Renal cortex interstitium (tissue), 11 donors: ENCODE measurements around the gene SCIN. TPM values are rescaled to one million over a fixed set of nuclear protein-coding genes. Genes with fewer than 3 reads are reported as not detected.
"Not testable (repeated sequence)": the region's sequence is repeated elsewhere in the genome, so short reads cannot be mapped to it uniquely, and the experiment has no call there.

Experiments
- DNase-seq, 11 donors: peaks; one replicate each; pipeline ENCODE4 v3.0.0-alpha.2; 2013; ENCODE audit warnings: low read depth in 9 of 11, low spot score in 4 of 11; ENCODE audit errors: extremely low read depth in 1 of 11
- polyA plus RNA-seq, 3 donors: library from polyadenylated mRNA; unstranded; fragments of 120-200 nt; gene quantifications; one replicate each; pipeline ENCODE4 v1.2.1, GENCODE V29; 2013; ENCODE audit not compliant: insufficient read length in 3 of 3

The SCIN gene
- polyA plus RNA-seq, 3 donors: 82.1 to 154 (median 110) TPM

DNA sequence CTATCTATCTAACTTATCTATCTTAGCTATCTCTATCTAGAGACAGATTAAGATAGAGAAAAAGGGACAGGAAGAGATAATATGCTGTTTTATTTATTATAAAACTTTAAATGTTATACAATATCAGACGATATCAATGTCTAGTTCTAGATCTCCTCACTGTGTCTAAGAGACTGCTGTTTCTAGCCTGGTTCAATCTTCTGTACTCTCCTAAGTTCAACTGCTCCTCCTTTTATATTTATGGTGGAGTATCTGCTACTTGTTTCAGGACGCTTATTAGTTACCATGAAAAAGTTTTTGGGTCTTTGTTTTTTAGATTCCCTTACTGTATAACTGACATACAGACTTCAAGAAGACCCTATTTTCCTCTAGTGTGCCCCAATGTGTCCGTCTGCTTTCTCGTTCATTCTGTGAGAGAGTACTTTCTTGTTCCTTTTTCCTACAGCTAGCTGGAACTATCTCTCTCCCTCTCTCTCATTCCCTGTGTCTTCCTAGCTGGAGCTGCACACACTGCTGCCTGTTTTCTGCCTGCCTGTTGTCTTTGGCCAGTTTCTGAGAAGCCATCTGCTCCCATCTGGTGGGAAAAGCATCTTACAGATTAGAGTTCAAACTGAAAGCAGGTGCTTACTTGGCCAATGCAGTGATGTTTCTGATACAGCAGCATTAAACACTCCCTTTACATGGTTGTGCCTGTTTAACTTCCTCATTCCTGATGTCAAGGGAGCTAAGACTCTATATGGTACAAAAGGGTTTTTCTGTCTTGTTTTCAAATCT lies 67.5 kb downstream of the SCIN start:
- peak in 1 of 11 donors; percentile 38 for DNase-seq

DNA sequence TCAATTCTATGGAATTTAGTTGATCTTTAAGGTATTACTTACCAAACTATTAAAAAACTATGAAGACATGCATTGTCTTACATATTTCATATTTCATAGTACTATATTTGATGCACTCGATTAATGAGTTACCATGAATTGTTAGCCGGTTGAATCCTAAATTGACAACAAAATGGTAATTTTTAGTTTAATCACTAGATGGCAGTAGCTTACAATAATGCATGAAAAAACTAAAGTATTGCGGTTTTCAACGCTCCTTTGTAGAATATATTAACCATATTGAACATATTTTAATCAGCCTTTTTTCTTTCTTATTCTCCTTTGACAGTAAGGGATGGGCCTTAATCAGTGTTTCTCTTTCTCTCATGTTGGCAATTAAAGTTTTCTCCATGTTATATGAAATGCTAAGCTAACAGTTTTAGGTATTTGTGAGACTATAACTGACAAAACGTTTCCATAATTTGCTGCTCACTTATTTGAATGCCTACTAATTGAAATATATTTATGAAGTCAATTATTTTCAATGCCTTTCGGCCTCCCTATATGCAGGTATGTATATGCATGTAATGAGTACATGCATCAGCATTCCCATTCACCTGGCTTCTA lies 68.4 kb downstream of the SCIN start:
- DNase-seq: no peak

DNA sequence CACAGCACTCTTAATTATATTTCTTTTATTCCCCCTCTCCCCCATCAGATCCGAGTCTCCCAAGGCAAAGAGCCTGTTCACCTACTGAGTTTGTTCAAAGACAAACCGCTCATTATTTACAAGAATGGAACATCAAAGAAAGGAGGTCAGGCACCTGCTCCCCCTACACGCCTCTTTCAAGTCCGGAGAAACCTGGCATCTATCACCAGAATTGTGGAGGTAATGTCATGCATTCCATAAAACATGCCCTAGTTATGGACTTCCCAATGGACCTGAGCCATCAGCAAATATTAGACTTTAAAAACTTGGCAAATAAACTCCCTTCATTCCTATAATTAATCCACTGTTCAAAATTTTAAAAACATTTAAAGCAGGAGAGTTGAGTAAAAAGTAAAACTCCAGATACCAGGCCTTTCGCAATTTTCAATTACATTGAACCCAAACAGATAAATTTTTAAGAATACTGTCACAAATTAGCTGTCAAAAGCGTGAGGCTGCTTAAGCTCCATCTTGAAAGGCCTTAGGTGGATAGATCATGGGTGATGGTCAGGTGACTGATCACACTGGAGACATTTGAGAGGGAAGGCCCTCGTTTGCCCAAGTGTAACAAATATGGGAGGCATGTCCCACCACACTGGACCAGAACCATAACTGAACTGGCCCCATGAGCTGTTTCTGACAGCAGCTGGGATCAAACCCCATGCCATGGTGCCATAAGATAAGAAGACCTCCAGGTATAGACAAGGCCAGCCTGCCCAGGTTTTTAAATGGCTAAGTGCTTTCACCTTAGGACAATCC lies 70.0 kb downstream of the SCIN start:
- DNase-seq: no peak

DNA sequence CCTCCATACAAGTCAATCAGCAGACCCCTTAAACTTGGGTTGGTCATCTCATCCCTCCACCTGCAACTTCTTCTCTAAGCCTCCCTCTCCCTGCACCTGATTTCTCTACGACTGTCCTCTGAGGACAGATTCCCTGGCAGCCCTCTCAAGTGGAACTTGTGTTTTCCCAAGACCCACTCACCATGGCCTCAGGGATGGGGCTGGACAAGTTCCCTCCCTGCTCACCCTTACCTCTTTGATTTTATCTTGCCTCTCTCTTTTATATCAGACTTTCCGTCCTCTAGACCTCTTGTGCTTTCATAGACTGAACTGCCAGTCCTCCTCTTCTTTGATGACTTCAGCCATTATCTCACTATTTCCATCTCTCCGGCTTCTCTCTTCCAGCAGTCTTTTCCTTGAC lies 70.7 kb downstream of the SCIN start:
- DNase-seq: no peak

DNA sequence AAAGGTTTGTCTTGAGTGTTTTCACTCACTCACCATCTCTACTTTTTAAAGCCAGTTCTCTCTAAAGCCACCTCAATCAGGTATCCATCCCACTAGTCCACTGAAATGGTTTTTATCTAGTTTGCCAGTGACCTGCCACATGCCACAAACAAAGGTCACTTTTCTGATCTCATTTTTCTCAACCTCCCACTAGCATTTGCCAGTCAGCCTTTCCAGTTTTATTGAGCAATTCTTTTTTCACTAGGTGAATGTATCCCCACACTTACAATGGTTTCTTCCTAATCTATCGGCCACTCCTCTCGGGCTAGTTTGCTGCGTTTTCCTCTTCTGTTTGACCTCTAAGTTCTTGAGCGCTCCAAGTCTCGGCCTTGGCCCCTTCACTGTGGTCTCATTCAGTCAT lies 72.0 kb downstream of the SCIN start:
- no peak for DNase-seq

DNA sequence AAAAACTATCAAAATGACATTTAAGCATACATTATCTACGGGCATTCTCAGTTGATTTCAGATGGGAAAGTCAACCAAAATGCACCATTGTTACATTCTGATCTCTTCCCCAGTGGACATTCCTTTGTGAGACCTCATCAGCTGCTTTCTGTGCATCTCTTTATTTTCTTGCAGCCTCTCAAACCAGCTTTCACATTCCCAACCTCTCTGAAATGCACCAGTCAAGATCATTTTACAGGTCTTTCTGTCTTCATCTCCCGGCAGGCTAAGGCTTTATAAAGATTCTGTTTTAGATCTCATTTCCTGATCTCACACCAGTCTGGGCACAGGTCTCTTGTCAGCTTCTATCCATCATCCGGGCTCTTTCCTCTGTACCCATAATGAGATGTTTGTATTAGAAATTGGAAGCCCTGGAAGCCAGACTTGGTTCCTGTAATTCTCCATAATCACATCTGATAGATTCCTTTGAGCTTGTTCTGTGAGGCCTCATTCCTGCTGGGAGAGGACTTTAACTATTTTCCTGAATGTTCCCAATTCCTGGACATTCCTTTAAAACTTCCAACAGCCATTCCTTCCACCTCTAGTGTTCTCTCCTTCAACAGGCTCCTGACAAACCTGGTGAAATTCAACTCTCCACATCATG lies 72.6 kb downstream of the SCIN start:
- DNase-seq: no peak

DNA sequence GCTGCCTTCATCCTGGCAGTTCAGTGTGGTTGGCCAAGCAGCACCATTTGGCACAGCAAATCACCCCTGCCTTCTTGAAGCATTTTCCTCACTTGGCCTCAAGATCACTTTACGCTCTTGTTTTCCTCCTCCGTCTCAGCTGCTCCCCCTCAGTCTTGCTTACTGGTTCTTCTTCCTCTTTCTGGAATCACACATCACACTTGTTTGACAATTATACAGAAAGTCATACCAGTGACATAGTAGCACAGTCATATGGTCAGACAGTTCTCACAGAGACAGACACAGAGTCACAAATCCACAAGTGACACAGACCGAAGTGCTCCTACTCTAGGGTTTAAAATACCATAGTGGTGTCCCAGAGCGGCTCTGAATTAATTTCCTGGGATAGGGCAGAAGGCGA lies 73.1 kb downstream of the SCIN start:
- DNase-seq: no peak

DNA sequence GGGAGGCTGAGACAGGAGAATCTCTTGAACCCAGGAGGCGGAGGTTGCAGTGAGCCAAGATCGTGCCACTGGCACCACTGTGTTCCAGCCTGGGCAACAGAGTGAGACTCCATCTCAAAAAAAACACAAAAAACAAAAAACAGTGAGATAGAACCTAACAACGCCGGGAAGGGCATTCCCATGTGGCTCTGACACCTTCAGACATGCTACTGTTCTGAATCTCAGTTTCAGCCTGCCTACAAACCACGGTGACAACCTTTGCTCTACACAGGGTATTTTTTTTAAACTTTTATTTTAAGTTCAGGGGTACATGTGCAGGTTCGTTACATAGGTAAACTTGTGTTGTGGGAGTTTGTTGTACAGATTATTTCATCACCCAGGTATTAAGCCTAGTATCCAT lies 74.7 kb downstream of the SCIN start:
- DNase-seq: not testable (repeated sequence)

DNA sequence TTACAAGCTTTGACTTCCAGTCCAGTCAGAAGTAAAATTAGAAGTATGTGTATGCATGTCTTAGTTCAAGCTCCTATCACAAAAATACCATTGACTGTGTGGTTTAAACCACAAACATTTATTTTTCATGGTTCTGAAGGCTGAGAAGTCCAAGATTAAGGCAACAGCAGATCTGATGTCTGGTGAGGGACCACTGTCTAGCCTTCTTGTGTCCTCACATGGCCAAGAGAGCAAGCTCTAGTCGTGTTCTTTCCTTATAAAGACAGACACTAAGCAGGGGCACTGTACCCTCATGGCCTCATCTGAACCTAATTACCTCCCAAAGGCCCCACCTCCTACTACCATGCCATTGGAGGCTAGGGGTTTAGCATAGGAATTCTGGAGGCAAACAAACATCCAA lies 75.6 kb downstream of the SCIN start:
- DNase-seq: no peak

DNA sequence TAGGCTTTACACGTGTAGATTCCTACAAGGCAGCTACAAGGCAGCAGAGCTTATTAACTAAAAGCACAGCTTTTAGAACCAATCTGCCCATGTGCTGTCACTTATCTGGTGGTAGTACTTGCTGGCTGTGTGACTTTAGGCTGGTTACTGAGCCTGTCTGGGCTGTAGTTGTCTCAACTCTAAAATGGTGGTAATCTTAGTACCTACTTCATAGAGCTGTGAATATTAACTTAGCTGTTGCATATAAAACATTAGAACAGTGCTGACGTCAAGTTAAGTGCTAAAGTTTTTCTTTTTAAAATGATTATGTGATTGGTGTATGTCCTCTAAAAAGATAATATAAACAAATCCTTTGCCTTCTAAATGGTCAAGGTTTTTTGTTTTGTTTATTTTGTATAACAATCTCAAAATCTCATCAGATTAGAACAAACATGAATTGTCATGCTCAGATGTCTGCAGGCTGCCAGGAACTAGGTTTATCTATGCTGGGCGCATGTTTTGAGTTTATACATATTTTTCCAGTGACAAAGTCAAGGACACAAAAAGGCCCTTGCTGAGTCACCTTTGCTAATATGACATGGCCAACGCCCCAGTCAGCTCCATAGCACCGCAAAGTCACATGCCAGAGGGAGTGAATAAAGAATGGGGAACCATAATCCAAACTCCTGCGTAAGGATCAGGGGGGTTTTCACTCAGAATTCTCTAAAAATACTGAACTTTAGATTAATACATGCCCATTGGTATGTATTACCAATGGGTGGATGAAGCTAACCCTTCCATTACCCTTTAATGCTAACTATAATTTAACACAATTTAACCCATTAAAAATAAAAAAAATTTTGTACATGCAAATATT lies 77.1 kb downstream of the SCIN start:
- DNase-seq: no peak

DNA sequence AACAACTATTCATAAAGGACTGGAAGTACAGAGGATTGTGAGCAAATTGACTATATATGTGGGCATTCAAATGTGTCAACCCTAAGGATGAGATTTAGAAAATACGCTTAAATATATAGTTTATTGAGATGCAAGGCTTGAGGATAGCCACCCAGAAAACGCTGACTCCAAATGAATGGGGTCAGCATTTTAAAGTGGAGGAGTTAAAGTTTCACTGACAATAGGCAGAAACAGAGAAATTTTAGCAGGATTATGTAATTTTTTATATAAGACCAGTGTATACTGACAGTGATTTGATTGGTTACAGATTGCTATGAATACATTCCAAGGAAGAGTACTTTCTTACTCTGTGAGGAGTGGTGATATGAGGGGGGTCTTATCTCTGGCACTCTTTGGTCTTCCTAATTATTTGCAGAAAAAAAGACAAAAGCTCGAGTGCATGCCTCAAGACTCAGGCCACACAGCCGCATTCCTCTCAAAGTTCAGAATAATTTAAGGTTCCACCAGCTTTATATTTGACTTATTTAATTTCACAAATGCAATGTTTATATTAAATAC lies 78.3 kb downstream of the SCIN start:
- DNase-seq: no peak

DNA sequence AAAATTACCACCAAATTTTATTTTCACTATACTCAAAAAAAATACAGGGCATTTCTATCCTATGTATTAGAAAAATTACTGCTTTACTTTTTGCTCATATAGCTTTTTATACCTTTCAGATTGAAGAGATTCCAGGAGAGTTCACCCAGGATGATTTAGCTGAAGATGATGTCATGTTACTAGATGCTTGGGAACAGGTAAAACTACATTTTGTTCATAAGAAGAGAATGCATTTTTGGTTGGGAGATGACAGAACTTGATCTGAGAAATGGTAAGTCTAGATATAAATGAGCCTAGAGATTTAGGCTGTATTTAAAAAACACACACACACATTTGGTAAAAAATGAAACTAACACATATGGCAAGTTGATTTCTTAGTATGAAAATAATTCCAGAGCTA lies 78.8 kb downstream of the SCIN start:
- no peak for DNase-seq

DNA sequence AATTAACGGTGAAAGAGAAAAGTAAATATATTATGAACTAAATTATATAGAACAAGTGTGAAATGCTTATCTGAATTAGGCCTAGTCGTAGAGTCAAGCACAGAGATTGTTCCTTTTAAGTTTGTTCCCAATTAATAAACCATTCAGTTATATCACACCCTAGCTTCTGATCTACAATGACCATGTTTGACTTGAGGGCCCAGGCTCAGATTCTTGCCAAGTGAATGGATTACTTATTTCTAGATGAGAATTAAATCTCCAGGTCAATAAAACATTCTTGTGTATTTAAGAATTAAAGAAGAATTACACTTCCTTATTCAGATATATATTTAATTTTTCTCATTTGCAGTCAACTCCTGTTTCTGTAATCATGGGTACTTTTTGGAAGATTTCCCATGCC lies 79.6 kb downstream of the SCIN start:
- no peak for DNase-seq

DNA sequence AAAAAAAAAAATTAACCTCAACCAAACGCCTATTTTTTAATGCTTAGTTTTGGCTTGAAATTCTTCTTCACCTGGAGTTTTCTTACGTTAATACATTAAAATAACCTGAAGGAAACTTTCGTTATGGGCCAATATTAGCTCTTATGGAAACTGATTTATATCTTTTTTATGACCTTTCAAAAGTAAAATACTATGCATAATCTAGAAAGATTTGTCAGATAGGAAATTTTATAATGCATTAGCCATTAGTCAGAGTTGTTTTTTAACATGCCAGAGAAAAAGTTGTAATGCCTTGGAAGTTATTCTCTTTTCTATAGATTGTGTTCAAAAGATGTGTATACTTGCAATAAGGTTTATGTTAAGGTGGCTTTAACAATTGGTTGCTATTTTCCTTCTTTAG lies 82.6 kb downstream of the SCIN start:
- DNase-seq: no peak

DNA sequence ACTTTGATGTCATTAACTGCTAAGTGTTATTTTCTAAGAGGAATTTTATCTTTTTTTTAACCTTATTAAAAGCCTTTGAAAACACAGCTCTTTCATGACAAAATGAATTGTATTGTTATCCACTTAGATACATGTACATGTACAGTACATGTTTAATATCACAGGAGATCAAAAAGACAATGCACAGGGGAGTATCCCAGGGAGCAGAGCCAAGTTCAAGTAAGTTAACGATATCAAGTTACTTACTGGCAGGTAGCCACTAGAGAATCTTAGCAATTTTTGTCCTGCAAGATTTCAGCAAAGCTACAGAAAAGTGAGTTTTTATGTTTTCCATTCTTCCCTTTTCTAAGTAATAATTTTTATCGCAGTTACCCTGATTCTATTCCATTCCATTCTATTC lies 83.0 kb downstream of the SCIN start:
- peak in 1 of 11 donors; percentile 13 for DNase-seq

DNA sequence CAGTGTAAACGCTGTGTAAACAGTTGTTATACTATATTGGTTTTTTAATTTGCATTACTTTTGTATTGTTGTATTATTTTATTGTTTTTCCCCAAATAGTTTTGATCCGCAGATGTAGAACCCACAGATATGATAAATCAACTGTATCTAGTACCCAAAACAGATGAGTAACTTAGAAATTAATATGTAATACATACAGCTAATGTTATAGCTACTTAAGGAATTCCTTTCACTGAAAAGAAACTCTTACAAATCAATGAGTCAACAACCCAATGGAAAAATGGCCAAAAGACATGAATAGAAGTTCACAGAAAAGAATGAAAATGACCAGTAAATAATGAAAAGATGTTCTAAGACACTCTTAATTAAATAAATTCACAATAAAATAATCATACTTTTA lies 84.6 kb downstream of the SCIN start:
- no peak for DNase-seq

DNA sequence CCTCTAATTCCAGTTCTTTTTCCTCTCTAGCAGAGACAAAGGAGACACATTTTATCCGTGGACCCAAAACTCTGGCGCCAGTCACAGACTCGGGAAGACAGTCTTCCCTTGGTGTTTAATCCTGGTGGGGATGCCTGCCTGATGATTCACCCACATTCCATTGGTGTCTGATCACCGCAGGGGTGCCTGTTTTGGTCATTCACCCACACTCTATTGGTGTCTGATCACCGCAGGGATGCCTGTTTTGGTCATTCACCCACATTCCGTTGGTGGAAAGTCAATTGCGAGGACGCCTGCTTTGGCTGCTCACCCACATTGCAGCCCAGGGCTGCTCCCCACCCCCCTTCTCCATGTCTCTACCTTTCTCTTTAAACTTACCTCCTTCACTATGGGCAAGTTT lies 89.9 kb downstream of the SCIN start:
- DNase-seq: not testable (repeated sequence)

DNA sequence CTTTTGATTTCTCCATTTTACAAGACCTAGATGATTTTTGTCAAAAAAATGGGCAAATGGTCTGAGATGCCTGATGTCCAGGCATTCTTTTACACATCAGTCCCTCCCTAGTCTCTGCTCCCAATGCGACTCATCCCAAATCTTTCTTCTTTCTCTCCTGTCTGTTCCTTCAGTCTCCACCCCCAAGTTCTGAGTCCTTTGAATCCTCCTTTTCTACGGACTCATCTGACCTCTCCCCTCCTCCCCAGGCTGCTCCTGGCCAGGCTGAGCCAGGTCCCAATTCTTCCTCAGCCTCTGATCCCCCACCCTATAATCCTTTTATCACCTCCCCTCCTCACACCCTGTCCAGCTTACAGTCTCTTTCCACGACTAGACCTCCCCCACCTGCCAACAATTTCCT lies 90.5 kb downstream of the SCIN start:
- DNase-seq: not testable (repeated sequence)

DNA sequence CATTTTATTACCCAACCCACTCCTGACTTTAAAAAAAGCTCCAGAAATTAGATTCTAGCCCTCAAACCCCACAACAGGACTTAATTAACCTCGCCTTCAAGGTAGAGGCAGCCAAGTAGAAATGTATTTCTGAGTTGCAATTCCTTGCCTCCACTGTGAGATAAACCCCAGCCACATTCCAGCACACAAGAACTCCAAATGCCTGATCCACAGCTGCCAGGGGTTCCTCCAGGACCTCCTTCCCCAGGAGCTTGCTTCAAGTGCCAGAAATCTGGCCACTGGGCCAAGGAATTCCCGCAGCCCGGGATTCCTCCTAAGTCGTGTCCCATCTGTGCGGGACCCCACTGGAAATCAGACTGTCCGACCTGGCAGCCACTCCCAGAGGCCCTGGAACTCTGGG lies 91.1 kb downstream of the SCIN start:
- DNase-seq: no peak
